Measurements from ENCODE around the gene FOXO6. TPM values are rescaled to one million over a fixed set of nuclear protein-coding genes. Genes with fewer than 3 reads are reported as not detected.

Gene FOXO6
- total RNA-seq, 2 experiments from 2014 or later: 1.2 to 2.2 TPM

- H3K9me3 Mint-ChIP-seq: no peaks in the 10 kb centered on the region
- Histone ChIP-seq H3K36me3 (ENCODE audit: insufficient read depth, low read length) (no peaks in the 10 kb centered on the region), H3K9me3 (ENCODE audit: control insufficient read depth in 1 of 2, insufficient read depth in 1 of 2, low read length in 2 of 2) (peaks cover 0 to 4% of the 10 kb centered on the region in 2 experiments), H3K4me1 (ENCODE audit: insufficient read depth, low read length) (peaks cover 9% of the 10 kb centered on the region), H3K4me3 (ENCODE audit: low read length) (no peak overlapping the region), H3K27me3 (ENCODE audit: control insufficient read depth in 1 of 2, insufficient read depth in 2 of 2, low read length in 2 of 2) (peaks cover 33 to 34% of the 10 kb centered on the region in 2 experiments), H3K27ac (ENCODE audit: low read depth in 1 of 2, low read length in 2 of 2) (no peak overlapping the region)
- peaks cover 46% of the 10 kb centered on the region for H3K27me3 Mint-ChIP-seq
- peaks cover 10% of the 10 kb centered on the region for H3K4me1 Mint-ChIP-seq (ENCODE audit: low read depth)
- H3K27ac Mint-ChIP-seq: no peak overlapping the region
- H3K4me3 Mint-ChIP-seq: no peak overlapping the region
- ChIA-PET POLR2A (no interaction called here), CTCF (no interaction called here)
- TF ChIP-seq, protein P1, sequence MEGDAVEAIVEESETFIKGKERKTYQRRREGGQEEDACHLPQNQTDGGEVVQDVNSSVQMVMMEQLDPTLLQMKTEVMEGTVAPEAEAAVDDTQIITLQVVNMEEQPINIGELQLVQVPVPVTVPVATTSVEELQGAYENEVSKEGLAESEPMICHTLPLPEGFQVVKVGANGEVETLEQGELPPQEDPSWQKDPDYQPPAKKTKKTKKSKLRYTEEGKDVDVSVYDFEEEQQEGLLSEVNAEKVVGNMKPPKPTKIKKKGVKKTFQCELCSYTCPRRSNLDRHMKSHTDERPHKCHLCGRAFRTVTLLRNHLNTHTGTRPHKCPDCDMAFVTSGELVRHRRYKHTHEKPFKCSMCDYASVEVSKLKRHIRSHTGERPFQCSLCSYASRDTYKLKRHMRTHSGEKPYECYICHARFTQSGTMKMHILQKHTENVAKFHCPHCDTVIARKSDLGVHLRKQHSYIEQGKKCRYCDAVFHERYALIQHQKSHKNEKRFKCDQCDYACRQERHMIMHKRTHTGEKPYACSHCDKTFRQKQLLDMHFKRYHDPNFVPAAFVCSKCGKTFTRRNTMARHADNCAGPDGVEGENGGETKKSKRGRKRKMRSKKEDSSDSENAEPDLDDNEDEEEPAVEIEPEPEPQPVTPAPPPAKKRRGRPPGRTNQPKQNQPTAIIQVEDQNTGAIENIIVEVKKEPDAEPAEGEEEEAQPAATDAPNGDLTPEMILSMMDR (IDR thresholded peaks at IDR 0.05): no peak
- ATAC-seq (ENCODE audit: poor library complexity) (no peak), DNase-seq (no peak)
- intact Hi-C loops (cut with DNase I, micrococcal nuclease): no loop called here
- H3K36me3 Mint-ChIP-seq (ENCODE audit: low read depth): no peaks in the 10 kb centered on the region
Measured at GRCh38 chr1:41387667-41388091, 26.4 kb downstream of the FOXO6 start.

GRCh38 chr1:41388510-41388909 is 27.3 kb downstream of the FOXO6 start:
- ChIA-PET CTCF (no interaction called here), POLR2A (interaction anchor here (1.1 kb wide), 1 partner anchor 9 kb away, joined by 3 read pairs; no protein-coding TSS in a partner anchor)
- TF ChIP-seq, protein P1 (IDR thresholded peaks at IDR 0.05): no peak
- Histone ChIP-seq H3K36me3 (ENCODE audit: insufficient read depth, low read length) (no peaks in the 10 kb centered on the region), H3K4me1 (ENCODE audit: insufficient read depth, low read length) (peaks cover 1% of the 10 kb centered on the region), H3K4me3 (ENCODE audit: low read length) (no peak overlapping the region), H3K9me3 (ENCODE audit: control insufficient read depth in 1 of 2, insufficient read depth in 1 of 2, low read length in 2 of 2) (no peaks in the 10 kb centered on the region), H3K27ac (ENCODE audit: low read depth in 1 of 2, low read length in 2 of 2) (no peak overlapping the region), H3K27me3 (ENCODE audit: control insufficient read depth in 1 of 2, insufficient read depth in 2 of 2, low read length in 2 of 2) (peaks cover 24 to 25% of the 10 kb centered on the region in 2 experiments)
- peaks cover 37% of the 10 kb centered on the region for H3K27me3 Mint-ChIP-seq
- no peak for ATAC-seq (ENCODE audit: poor library complexity)
- no peak for DNase-seq
- H3K4me3 Mint-ChIP-seq: no peak overlapping the region
- intact Hi-C loops (cut with DNase I, micrococcal nuclease): no loop called here
- no peaks in the 10 kb centered on the region for H3K9me3 Mint-ChIP-seq
- H3K4me1 Mint-ChIP-seq (ENCODE audit: low read depth): peaks cover 3% of the 10 kb centered on the region
- H3K27ac Mint-ChIP-seq: no peak overlapping the region
- H3K36me3 Mint-ChIP-seq (ENCODE audit: low read depth): no peaks in the 10 kb centered on the region

GRCh38 chr1:41389009-41389408 is 27.8 kb downstream of the FOXO6 start:
- H3K4me3 ChIP-seq (ENCODE audit: low read length): no peak overlapping the region
- H3K27ac ChIP-seq (ENCODE audit: low read depth in 1 of 2, low read length in 2 of 2): no peak overlapping the region
- no peak overlapping the region for H3K27ac Mint-ChIP-seq
- ChIA-PET CTCF (no interaction called here), POLR2A (interaction anchor here (1.1 kb wide), 1 partner anchor 8 kb away, joined by 3 read pairs; no protein-coding TSS in a partner anchor)
- ATAC-seq (ENCODE audit: poor library complexity): no peak
- intact Hi-C loops (cut with DNase I, micrococcal nuclease): no loop called here
- peaks cover 34% of the 10 kb centered on the region for H3K27me3 Mint-ChIP-seq
- TF ChIP-seq, protein P1 (IDR thresholded peaks at IDR 0.05): no peak
- no peaks in the 10 kb centered on the region for H3K4me1 ChIP-seq (ENCODE audit: insufficient read depth, low read length)
- peaks cover 19 to 20% of the 10 kb centered on the region in 2 experiments for H3K27me3 ChIP-seq (ENCODE audit: control insufficient read depth in 1 of 2, insufficient read depth in 2 of 2, low read length in 2 of 2)
- H3K9me3 Mint-ChIP-seq: no peaks in the 10 kb centered on the region
- DNase-seq: no peak
- no peaks in the 10 kb centered on the region for H3K36me3 Mint-ChIP-seq (ENCODE audit: low read depth)
- no peak overlapping the region for H3K4me3 Mint-ChIP-seq
- no peaks in the 10 kb centered on the region for H3K36me3 ChIP-seq (ENCODE audit: insufficient read depth, low read length)
- no peaks in the 10 kb centered on the region for H3K4me1 Mint-ChIP-seq (ENCODE audit: low read depth)
- H3K9me3 ChIP-seq (ENCODE audit: control insufficient read depth in 1 of 2, insufficient read depth in 1 of 2, low read length in 2 of 2): no peaks in the 10 kb centered on the region

Data from CD4-positive, alpha-beta T cell (primary cell).